NB4 (cell line): Measurements from ENCODE around the gene KDM4D.

Experiments used
- CTCF ChIP-seq: IDR thresholded peaks from one replicate; pipeline ENCODE4 v1.5.1; 2012; ENCODE audit warnings: low read depth, low read length
- MAX ChIP-seq: IDR thresholded peaks from 2 replicates; pipeline ENCODE4 v1.6.1; 2011; ENCODE audit warnings: low read depth, low read length
- MYC ChIP-seq: IDR thresholded peaks from 2 replicates; pipeline ENCODE4 v1.6.1; 2011; ENCODE audit warnings: low read depth, low read length
- POLR2A ChIP-seq: IDR thresholded peaks from 2 replicates; pipeline ENCODE4 v1.6.1; 2011; ENCODE audit warnings: mild to moderate bottlenecking; ENCODE audit not compliant: insufficient read length; ENCODE audit errors: extremely low read depth

- no peak for TF ChIP-seq POLR2A
- no peak for TF ChIP-seq CTCF
- TF ChIP-seq MYC = no peak
- no peak for TF ChIP-seq MAX
Measured at GRCh38 chr11:94934846-94935245, 38.7 kb upstream of the KDM4D start.
